Measurements from ENCODE around the gene LCP2. TPM values are rescaled to one million over a fixed set of nuclear protein-coding genes. Genes with fewer than 3 reads are reported as not detected.

Gene LCP2
- total and polyA plus RNA-seq, 2 of the 8 experiments (the other 6 are each of a cell fraction or from before 2014, with no cell fraction given): 0.26 to 0.33 TPM

DNA sequence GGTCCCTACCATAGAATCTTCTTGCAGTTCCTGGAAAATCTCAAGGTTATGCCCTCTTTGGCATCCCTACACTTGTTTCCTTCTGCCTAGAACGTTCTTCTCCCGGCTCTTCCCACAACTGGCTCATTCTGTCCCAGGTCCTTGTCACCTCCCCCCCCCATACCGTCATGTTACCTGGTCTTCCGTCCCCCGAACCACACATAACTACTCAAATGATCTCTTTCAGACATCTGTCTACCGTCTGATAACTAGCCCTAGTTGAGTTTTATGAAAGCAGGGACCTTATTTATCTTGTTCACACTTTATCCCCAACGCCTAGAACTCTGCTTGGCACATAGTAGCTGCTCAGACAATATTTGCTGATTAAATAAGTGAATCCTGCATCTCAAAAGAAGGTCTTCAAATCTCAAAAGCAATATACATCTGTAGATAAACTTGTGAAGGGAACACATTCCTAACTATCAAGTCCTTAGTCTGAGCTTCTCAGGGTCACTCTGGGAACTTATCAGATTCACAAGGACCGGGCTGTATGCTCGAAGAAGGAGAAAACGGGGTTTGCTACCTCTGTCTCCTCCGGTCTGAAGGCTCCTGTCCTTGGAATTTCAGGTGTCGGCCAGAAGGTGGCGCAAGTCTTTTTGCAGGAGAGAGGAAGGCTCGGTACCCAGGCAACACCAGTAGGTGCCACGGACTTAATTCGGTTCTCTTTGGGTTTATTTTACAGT, 30.0 kb downstream of the LCP2 start (continued):
- no peak for TF ChIP-seq NRF1 (IDR thresholded peaks at IDR 0.05; ENCODE audit: low read depth, low read length)
- no peak for TF ChIP-seq BRCA1 (IDR thresholded peaks at IDR 0.05; ENCODE audit: low read depth, low read length)
- TF ChIP-seq RAD21 (IDR thresholded peaks at IDR 0.05 in 1 of 2, conservative IDR thresholded peaks at IDR 0.05 in 1 of 2; ENCODE audit: low read depth in 2 of 2, low read length in 2 of 2): peak; percentile 74 to 80
- TF ChIP-seq EZH2 (IDR thresholded peaks at IDR 0.05; ENCODE audit: low read depth, low read length, severe bottlenecking): no peak
- TF ChIP-seq SP1 (IDR thresholded peaks at IDR 0.05; ENCODE audit: low read depth, low read length): no peak
- no peak for TF ChIP-seq EGR1 (IDR thresholded peaks at IDR 0.05; ENCODE audit: borderline replicate concordance, low read depth, low read length)
- no peak for TF ChIP-seq RNF2 (IDR thresholded peaks at IDR 0.05; ENCODE audit: borderline replicate concordance, low read depth, low read length, missing control alignments, poor library complexity, severe bottlenecking)
- TF ChIP-seq, protein P1, sequence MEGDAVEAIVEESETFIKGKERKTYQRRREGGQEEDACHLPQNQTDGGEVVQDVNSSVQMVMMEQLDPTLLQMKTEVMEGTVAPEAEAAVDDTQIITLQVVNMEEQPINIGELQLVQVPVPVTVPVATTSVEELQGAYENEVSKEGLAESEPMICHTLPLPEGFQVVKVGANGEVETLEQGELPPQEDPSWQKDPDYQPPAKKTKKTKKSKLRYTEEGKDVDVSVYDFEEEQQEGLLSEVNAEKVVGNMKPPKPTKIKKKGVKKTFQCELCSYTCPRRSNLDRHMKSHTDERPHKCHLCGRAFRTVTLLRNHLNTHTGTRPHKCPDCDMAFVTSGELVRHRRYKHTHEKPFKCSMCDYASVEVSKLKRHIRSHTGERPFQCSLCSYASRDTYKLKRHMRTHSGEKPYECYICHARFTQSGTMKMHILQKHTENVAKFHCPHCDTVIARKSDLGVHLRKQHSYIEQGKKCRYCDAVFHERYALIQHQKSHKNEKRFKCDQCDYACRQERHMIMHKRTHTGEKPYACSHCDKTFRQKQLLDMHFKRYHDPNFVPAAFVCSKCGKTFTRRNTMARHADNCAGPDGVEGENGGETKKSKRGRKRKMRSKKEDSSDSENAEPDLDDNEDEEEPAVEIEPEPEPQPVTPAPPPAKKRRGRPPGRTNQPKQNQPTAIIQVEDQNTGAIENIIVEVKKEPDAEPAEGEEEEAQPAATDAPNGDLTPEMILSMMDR (IDR thresholded peaks at IDR 0.05; ENCODE audit: control extremely low read depth in 1 of 3, insufficient read depth in 1 of 3, low read depth in 1 of 3, low read length in 3 of 3): peak; percentile 85 to 93 (median 89)

Data from H1 (cell line).